SK-N-SH treated with all-trans-retinoic acid at 6 μM for 48 hours (cell line): ENCODE results near the gene ZMIZ2.

Experiments
- ARNTL ChIP-seq: fragments of 450-650 bp; formaldehyde crosslinking; IDR thresholded peaks from 2 replicates; pipeline ENCODE4 v1.5.0; 2020; ENCODE audit warnings: low read depth, mild to moderate bottlenecking, moderate library complexity, borderline replicate concordance
- BACH2 ChIP-seq: fragments of 250-450 bp; sonication (Bioruptor Pico); IDR thresholded peaks from 2 replicates; pipeline ENCODE4 v1.9.0; 2021; ENCODE audit warnings: mild to moderate bottlenecking, borderline replicate concordance
- CSDC2 ChIP-seq: fragments of 250-450 bp; sonication (Bioruptor Pico); IDR thresholded peaks from 2 replicates; pipeline ENCODE4 v1.5.0; 2020; ENCODE audit warnings: mild to moderate bottlenecking, moderate library complexity
- ESRRG ChIP-seq: fragments of 250-450 bp; sonication (Bioruptor Pico); IDR thresholded peaks from 2 replicates; pipeline ENCODE4 v1.6.1; 2021; ENCODE audit warnings: mild to moderate bottlenecking
- PATZ1 ChIP-seq: fragments of 250-450 bp; sonication (Bioruptor Pico); IDR thresholded peaks from 2 replicates; pipeline ENCODE4 v1.8.0; 2020; ENCODE audit warnings: mild to moderate bottlenecking, moderate library complexity, borderline replicate concordance
- POU6F1 ChIP-seq: fragments of 250-450 bp; sonication (Bioruptor Pico); IDR thresholded peaks from 2 replicates; pipeline ENCODE4 v1.8.0; 2021; ENCODE audit warnings: low read depth, mild to moderate bottlenecking, moderate library complexity, borderline replicate concordance
- RARB ChIP-seq: fragments of 250-450 bp; sonication (Bioruptor Pico); IDR thresholded peaks from 2 replicates; pipeline ENCODE4 v1.8.0; 2021; ENCODE audit warnings: mild to moderate bottlenecking, moderate library complexity
- SNAI2 ChIP-seq: fragments of 250-450 bp; sonication (Bioruptor Pico); IDR thresholded peaks from 2 replicates; pipeline ENCODE4 v1.5.0; 2020; ENCODE audit warnings: mild to moderate bottlenecking, moderate library complexity
- ZC3H10 ChIP-seq: fragments of 250-450 bp; sonication (Bioruptor Pico); IDR thresholded peaks from 2 replicates; pipeline ENCODE4 v1.5.1; 2021; ENCODE audit warnings: mild to moderate bottlenecking, moderate library complexity
- ZFP3 ChIP-seq: fragments of 250-450 bp; sonication (Bioruptor Pico); IDR thresholded peaks from 2 replicates; pipeline ENCODE4 v1.5.0; 2020; ENCODE audit warnings: mild to moderate bottlenecking, moderate library complexity
- ZFP30 ChIP-seq: fragments of 450-650 bp; formaldehyde crosslinking; IDR thresholded peaks from 2 replicates; pipeline ENCODE4 v1.5.0; 2022; ENCODE audit warnings: mild to moderate bottlenecking, moderate library complexity
- ZNF565 ChIP-seq: fragments of 450-650 bp; formaldehyde crosslinking; conservative IDR thresholded peaks from 2 replicates; pipeline ENCODE4 v1.5.0; 2020; ENCODE audit warnings: low read depth, mild to moderate bottlenecking, moderate library complexity

- TF ChIP-seq CSDC2 (CRISPR knock-in tag): no peak
- no peak for TF ChIP-seq ARNTL (CRISPR knock-in tag)
- TF ChIP-seq BACH2 (CRISPR knock-in tag): no peak
- TF ChIP-seq ZNF565 (CRISPR knock-in tag): no peak
- no peak for TF ChIP-seq ZFP3
- no peak for TF ChIP-seq PATZ1 (CRISPR knock-in tag)
- no peak for TF ChIP-seq ZFP30 (CRISPR knock-in tag)
- no peak for TF ChIP-seq SNAI2 (CRISPR knock-in tag)
- no peak for TF ChIP-seq ESRRG (CRISPR knock-in tag)
- no peak for TF ChIP-seq ZC3H10
- TF ChIP-seq POU6F1: no peak
- no peak for TF ChIP-seq RARB
These were observed 1.8 kb downstream of the ZMIZ2 start for GRCh38 chr7:44750424-44750823.
